Measurements from ENCODE around the gene FYCO1. TPM values are rescaled to one million over a fixed set of nuclear protein-coding genes. Genes with fewer than 3 reads are reported as not detected.

FYCO1 gene
- total and polyA plus RNA-seq, 2 of the 13 experiments (the other 11 are each of a cell fraction or from before 2014, with no cell fraction given) = 2.7 to 4.2 TPM

DNA sequence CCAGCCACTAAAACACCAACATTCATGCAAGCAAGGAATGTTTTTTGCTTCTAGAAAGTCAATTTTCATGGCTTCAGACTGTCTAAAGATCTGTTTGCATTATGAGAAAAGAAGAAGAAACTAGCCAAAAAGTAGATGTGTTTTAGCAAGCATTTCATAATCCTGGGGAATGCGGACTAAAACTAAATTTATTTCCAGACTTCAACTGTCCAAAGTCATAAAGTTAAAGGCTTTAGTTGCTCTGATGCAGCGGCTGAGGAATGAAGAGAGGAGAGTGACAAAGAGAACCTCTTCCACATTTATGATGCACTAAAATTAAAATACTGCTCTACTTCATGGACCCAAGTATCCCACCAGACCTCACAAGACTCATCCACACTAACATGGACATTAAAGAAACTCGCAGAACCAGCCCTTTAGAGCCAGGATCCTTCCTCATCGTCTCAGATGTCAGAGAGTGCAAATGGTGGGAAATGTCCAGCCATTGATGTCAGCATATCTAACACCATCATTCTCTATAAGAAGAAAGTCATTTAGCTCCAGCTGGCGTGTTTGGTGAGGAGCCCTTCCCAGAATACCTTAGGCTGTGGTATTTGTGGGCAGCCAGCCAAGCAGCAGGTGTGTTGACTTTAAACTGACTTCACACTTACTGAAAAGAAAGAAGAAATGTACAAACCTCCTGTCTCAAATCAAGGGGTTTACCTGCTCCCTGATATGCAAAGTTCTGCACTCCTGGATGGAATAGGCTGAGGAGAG, 17.4 kb downstream of the FYCO1 start:
- intact Hi-C loops (cut with micrococcal nuclease; ENCODE audit: unreplicated experiment) = no loop called here
- ATAC-seq (no peak), DNase-seq (ENCODE audit: low spot score) (no peak), FAIRE-seq (no peak)
- no peaks in the 10 kb centered on the region for H4K20me1 ChIP-seq (ENCODE audit: insufficient read depth, low read length)
- H2AFZ ChIP-seq (ENCODE audit: low read length) = no peak overlapping the region
- no peak overlapping the region for H3K4me3 ChIP-seq (replicated peaks in 1 of 3; ENCODE audit: insufficient read depth in 1 of 3, low read depth in 2 of 3, low read length in 3 of 3)
- H3K36me3 ChIP-seq (replicated peaks in 1 of 2; ENCODE audit: control insufficient read depth in 1 of 2, insufficient read depth in 2 of 2, low read length in 2 of 2) = peaks cover 9 to 73% of the 10 kb centered on the region in 2 experiments
- H3K27ac ChIP-seq (ENCODE audit: extremely low read length, insufficient read depth, low read length) = no peak overlapping the region
- WGBS (ENCODE audit: low lambda C conversion rate) = 100% methylated on average over 5 of the region's 5 CpGs
- no peaks in the 10 kb centered on the region for H3K4me1 ChIP-seq (ENCODE audit: insufficient read depth, low read length)
- H3K4me2 ChIP-seq (ENCODE audit: low read depth, low read length) = no peak overlapping the region
- in situ Hi-C loops (cut with HindIII; ENCODE audit: extremely low pct_ligation_motif_present, low pct_unique_long_range_greater_than_20kb) = no loop called here
- H3K9me3 ChIP-seq (ENCODE audit: low read length) = no peaks in the 10 kb centered on the region
- no peak overlapping the region for H3K9ac ChIP-seq (ENCODE audit: insufficient read depth, low read depth, low read length)
- ChIA-PET CTCF (ENCODE audit: low intra/inter-chr PET ratio, low total read pairs) (no interaction called here), POLR2A (no interaction called here)
- H3K27me3 ChIP-seq (ENCODE audit: control insufficient read depth in 1 of 2, insufficient read depth in 2 of 2, low read length in 2 of 2) = no peaks in the 10 kb centered on the region
- no TSS peak for BruUV-seq (replicated peaks)
- H3K79me2 ChIP-seq (ENCODE audit: insufficient read depth, low read length) = no peaks in the 10 kb centered on the region
- no peak for TF ChIP-seq KLF15 (CRISPR knock-in tag; IDR thresholded peaks at IDR 0.05; ENCODE audit: borderline replicate concordance)
- TF ChIP-seq ZNF703 (CRISPR knock-in tag; IDR thresholded peaks at IDR 0.05; ENCODE audit: borderline replicate concordance) = no peak
- TF ChIP-seq, protein P1, sequence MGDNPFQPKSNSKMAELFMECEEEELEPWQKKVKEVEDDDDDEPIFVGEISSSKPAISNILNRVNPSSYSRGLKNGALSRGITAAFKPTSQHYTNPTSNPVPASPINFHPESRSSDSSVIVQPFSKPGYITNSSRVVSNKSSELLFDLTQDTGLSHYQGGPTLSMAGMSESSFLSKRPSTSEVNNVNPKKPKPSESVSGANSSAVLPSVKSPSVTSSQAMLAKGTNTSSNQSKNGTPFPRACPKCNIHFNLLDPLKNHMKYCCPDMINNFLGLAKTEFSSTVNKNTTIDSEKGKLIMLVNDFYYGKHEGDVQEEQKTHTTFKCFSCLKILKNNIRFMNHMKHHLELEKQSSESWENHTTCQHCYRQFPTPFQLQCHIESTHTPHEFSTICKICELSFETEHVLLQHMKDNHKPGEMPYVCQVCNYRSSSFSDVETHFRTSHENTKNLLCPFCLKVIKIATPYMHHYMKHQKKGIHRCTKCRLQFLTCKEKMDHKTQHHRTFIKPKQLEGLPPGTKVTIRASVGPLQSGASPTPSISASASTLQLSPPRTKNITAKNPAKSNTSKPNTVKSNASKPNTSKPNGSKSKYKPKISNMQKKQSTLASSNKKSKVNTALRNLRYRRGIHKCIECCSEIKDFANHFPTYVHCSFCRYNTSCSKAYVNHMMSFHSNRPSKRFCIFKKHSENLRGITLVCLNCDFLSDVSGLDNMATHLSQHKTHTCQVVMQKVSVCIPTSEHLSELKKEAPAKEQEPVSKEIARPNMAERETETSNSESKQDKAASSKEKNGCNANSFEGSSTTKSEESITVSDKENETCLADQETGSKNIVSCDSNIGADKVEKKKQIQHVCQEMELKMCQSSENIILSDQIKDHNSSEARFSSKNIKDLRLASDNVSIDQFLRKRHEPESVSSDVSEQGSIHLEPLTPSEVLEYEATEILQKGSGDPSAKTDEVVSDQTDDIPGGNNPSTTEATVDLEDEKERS (CRISPR knock-in tag; IDR thresholded peaks at IDR 0.05) = no peak
- no peak for TF ChIP-seq FIP1L1 (IDR thresholded peaks at IDR 0.05; ENCODE audit: borderline replicate concordance, insufficient read depth, low read depth, low read length)
- TF ChIP-seq RXRA (CRISPR knock-in tag; IDR thresholded peaks at IDR 0.05) = no peak
- TF ChIP-seq, protein P2, sequence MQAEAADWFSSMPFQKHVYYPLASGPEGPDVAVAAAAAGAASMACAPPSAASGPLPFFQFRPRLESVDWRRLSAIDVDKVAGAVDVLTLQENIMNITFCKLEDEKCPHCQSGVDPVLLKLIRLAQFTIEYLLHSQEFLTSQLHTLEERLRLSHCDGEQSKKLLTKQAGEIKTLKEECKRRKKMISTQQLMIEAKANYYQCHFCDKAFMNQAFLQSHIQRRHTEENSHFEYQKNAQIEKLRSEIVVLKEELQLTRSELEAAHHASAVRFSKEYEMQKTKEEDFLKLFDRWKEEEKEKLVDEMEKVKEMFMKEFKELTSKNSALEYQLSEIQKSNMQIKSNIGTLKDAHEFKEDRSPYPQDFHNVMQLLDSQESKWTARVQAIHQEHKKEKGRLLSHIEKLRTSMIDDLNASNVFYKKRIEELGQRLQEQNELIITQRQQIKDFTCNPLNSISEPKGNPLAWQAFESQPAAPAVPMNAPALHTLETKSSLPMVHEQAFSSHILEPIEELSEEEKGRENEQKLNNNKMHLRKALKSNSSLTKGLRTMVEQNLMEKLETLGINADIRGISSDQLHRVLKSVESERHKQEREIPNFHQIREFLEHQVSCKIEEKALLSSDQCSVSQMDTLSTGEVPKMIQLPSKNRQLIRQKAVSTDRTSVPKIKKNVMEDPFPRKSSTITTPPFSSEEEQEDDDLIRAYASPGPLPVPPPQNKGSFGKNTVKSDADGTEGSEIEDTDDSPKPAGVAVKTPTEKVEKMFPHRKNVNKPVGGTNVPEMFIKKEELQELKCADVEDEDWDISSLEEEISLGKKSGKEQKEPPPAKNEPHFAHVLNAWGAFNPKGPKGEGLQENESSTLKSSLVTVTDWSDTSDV (CRISPR knock-in tag; IDR thresholded peaks at IDR 0.05) = no peak
- TF ChIP-seq HOXA3 (CRISPR knock-in tag; IDR thresholded peaks at IDR 0.05) = no peak
- no peak for TF ChIP-seq NFE2L1 (CRISPR knock-in tag; IDR thresholded peaks at IDR 0.05; ENCODE audit: borderline replicate concordance)

All from HepG2 (cell line).